Globus pallidus (tissue), 1 donor: ENCODE results near the gene GAB1.

ENCODE experiments used
- DNase-seq: peaks from one replicate; pipeline ENCODE4 v3.0.0-alpha.2; 2015; ENCODE audit warnings: low spot score

The GAB1 gene

DNA sequence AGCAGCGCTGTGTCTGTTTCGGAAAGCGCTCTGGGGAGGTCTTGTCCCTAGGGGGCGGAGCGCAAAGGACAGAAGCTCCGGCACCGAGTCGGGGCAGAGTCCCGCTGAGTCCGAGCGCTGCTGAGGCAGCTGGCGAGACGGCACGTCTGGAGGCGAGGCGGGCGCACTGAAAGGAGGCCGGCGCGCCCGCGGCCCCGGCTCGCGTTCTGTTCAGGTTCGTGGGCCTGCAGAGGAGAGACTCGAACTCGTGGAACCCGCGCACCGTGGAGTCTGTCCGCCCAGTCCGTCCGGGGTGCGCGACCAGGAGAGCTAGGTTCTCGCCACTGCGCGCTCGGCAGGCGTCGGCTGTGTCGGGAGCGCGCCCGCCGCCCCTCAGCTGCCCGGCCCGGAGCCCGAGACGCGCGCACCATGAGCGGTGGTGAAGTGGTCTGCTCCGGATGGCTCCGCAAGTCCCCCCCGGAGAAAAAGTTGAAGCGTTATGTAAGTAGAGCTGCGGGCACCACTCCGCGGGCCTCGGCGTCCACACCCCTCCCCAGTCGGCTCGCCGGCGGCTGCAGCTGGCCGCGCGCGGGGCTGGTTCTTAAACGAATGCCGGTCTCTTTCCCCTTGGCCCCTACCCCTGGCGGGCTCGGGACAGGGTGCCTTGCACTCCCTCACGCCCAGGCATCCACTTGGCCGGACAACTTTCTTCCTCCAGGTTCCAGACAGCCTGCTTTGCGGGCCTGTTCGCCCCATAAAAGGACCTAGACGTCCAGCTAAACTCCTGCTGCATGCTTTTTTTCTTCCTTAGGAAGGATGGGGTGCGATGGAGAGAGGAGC is at the start of gene GAB1:
TSS of gene GAB1 (plus strand) at position 96 of the 819 bp plus-strand sequence. CDS start at position 409, 313 bp downstream.
- DNase-seq, result peak; percentile 91

DNA sequence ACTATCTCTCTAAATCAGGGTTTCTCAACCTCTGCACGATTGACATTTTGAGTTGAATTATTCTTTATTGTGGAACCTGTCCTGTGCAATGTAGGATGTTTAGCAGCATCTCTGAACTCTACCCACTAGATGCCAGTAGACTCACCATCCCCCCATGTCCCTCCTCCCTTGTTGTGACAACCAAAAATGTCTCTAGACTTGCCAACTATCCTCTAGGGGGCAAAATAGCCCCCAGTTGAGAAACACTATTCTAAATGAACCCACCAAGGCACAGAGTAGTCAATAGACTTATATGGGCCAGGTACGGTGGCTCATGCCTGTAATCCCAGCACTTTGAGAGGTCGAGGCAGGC is 49.1 kb upstream of the GAB1 start:
- DNase-seq, result no peak

DNA sequence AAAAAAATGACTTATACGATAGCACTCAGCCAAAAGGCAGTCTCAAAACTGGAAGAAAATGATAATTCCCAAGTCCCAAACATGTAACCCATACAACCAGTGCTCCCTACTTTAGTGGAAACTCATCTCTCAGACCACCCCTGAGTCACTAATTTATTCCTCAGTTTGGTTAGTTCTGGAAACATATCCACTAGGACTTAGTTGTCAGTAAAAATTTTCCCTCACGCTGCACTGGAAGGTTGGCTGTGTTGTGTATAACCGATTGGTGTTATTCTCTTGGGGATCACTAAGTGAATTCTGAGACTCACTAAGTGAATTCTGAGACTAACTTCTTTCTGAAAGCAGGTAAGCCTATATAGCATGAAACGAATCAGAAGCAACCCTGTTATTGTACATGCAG is 48.5 kb upstream of the GAB1 start:
- no peak for DNase-seq

DNA sequence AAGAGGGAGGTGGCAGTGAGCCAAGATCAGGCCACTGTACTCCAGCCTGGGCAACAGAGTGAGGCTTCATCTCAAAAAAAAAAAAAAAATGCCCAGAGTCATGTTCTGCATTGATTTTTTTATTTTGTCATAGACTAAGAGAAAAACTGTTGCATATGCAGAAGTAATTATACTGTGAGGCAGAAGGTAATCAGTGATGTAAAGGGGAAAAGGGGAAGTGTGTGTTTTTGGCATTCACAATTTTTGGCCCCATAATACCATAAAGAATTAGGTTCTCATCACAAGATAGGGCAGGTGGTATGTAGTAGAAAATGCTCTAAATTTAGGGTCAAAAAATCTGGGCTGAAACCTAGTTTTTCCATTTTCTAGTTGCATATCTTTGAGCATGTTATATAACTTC is 47.3 kb upstream of the GAB1 start:
- no peak for DNase-seq

DNA sequence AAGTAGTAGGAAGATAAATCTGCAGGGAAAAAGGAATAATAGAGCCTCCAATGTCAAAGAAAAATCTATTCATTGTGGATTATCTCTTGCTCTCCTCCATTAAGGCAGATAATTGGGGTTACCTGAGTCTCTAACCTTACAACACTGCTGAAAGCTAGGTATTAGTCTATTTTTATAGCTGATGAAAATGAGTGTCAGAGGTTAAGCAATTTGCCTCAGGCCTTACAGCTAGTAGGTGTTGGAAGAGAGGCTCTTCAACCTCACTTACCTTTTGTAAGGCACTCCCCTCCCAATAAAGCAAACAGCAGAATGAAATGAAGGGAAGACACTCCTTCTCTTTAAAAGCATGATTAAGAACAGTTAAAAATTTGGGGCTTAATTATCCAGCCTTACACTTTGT is 45.4 kb upstream of the GAB1 start:
- no peak for DNase-seq

DNA sequence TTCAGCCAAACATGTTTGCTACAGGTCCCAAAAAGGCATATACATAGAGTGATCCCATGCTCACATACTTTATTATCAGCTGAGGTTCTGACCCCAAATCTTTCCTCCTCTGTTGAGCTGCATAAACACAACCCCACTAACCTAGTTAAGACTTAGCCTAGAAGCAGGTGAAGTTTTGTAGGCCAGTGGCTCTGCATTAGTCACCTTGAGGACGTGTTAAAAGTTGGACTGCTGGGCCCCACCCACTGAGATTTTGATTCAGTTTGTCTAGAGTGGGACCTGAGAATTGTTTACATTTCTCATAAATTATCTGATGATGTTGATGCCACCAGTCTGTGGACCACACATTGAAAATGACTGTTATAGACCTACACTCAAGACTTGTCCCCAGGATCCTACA is 43.8 kb upstream of the GAB1 start:
- DNase-seq, result no peak

DNA sequence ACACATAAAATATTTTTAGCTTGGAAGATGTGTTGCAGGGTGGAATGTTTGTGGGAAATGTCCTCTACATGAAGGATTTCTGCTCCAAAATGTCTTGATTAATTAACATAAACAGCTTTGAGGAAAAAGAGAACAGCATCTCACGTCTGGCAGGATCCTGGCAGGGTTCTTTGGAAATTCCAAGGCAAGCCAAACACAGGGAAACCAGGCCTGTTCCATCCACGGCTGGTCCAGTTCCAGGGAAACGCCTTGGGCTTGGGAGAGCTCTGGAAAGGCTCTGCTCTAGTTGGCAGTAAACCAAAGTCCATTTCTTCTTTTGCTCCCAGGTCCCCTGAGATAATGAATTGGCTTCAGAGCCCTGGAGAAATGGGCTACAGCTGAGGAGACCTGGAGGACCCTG is 42.4 kb upstream of the GAB1 start:
- DNase-seq, result no peak

DNA sequence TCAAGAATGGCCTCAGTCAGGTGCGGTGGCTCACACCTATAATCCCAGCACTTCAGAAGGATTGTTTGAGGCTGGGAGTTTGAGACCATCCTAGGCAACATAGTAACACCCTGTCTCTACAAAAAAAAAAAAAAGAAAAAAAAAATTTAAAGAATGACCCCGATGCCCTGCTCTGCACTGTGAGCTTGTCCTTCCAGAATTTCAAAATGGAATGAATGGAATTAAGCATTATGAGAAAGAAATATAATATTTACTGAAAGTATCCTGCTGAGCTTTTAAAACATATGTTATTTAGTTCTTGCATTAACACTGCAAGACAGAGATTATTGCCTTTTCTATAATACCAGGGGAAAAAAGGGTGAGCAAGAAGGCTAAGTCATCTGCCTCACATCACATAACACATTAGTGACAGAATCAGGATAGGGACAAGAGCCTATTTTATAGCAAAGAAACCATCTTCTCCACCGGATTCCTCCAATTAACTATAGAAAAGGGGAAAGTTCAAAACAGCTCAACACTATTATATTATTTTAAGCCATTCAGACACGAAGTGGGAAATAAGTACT is 41.9 kb upstream of the GAB1 start:
- no peak for DNase-seq

DNA sequence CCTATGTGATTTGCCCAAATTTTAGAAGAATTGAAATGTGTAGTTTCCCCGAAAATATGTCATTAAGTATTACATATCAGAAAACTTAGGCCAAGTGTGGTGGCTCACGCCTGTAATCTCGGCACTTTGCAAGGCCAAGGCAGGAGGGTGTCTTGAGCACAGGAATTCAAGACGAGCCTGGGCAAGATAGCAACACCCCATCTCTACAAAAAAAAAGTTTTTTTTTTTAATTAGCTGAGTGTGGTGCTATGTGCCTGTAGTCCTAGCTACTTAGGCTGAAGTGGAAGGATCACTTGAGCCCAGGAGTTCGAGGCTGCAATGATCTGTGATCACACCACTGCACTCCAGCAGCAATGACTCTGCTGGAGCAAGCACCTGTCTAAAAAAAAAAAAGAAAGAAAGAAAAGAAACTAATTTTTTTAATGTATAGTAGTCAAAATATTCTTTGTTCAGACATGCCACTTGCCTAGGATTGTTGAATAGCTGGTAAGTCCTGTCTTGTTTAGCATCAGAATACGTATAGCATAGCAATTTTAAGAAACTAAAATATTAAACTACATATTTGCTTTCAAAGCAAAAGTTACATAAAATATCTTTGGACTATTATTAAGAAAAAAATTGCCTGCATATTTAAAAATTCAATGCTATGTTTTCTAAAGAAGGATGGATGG is 40.1 kb upstream of the GAB1 start:
- DNase-seq, result no peak

DNA sequence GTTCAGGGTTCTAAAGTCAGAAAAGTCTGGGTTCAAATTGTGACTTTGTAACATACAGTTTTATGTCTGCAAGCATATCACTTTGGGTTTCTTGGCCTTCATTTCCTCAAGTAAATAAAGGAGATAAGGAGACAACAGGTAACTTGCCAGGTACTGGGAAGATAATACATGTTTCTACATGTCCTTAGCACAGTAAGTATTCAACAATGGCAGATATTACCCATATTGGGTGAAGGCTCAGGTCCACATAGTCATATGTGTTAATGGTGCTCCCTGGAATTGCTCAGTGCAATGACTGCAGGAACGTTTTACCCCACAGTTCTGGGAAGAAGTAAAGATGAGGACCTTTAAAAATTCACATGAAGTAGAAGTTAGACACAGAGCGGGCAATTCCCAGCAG is 35.8 kb upstream of the GAB1 start:
- DNase-seq, result no peak

DNA sequence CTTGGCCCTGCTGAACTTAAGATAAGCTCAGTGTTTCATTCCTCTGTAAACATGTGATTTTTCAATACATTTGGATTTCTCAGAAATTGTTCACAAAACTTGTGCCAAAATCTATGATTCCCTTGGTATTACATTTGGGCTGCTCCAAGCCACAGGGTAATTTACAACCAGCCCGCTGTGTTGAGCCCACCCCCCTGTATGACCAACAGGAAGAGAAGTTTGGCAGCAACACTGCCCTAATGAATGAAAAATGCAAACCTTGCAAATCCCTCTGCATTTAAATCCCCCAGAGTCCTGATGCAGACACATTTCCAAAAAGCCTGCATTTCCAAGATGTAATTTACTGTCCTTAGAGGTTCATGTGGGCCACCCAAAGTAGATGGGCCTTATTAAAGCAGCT is 34.1 kb upstream of the GAB1 start:
- no peak for DNase-seq

DNA sequence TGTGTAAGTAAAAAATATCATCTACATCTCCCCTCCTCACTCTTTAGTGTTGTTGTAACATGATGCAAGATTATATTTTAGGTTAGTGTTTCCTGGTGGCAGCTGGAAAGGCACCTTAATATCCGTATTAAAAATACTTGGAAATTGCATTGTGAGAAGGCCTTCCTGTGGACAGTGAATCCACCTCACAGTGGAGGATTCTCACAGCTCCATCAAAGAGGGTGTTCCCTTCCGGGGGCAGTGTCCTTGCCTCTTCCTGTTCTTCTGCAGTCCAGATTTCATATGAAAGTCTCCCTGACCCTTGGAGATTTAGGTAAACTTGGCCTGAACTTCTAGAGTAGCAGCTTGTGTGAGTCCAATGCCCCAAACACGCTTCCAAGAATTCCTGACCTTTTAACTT is 29.9 kb upstream of the GAB1 start:
- DNase-seq, result no peak

DNA sequence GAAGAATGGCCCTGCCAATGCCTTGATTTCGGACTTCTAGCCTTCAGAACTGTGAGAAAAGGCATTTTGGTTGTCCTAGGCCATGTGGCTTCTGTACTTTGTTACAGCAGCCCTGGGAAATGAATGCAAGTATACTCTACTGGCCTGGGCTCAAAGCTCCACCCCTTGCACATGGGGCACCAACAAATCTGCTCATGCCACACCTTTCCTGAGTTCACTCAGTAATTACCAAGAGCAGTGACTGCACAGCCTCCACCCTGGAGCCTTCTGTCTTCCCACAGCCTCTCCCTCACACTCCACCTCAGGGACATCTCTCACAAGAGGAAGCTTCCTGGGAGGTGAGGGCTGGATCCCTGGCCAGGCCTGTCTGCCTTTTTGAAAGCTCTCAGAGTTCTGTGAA is 29.1 kb upstream of the GAB1 start:
- DNase-seq, result no peak

DNA sequence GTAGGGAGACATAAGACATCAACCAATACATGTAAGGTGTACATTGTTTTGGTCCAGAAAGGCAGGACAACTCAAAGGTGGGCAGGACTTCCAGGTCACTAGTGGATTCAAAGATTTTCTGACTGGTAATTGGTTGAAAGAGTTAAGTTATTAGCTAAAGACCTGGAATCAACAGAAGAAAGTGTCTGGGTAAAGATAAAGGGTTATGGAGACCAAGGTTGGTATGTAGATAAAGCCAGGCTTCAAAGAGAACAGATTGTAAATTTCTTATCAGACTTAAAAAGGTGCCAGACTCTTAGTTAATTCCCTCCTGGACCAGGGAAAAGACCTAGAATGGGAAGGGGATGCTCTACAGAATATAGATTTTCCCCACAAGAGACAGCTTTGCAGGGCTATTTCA is 28.3 kb upstream of the GAB1 start:
- no peak for DNase-seq

DNA sequence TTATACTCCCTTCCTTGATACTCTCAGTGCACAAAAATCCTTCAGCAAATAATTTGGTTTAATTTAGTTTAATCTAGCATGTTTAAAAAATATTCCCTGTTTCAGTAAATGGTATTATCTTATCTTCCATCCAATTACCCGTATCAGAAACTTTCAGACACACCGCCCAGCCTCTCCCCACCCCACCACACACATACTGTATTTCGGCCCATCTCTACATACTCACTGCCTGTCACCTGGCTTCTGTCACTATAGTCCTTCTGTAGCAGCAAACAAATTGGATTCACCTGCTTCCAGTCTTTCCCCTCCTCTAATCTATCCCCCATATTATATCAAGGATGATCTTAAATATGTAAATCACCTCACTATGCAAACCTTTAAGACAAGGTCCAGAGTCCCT is 24.8 kb upstream of the GAB1 start:
- no peak for DNase-seq

DNA sequence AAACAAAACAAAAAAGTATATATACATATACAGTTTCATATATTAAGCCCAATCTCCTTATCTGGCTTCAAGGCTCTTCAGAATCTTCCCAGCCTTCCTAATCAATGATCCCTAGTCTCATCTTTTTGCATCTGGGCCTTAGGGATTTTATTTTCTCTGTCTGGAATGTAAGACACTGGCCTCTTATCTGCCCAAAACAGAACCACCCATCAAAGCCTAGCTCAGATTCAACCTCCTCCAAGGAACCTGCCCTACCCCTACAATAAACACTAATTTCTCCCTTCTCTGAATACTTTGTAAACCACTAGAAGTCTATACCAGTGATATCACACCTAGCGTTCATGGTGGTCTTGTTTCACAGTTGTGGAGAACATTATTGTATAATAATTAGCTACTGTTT is 23.2 kb upstream of the GAB1 start:
- no peak for DNase-seq

DNA sequence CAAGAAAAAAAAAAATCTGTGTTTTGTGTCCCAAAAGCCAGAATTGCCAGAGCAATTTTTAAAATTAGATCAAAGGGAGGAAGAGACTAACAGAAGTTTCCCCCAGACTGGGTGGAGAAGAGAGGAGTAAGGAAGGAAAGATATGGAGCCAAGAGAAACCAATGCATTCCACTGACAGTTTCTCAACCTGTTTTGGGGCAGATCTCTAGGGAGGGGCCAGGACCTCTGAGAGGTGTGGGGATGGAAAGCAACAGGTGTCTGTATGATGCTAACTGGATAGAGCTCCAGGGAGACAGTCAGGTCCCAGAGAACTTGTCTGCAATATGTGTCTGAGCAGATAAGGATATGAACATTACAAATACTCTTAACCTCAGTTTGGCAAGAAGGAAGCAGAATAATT is 22.7 kb upstream of the GAB1 start:
- no peak for DNase-seq

DNA sequence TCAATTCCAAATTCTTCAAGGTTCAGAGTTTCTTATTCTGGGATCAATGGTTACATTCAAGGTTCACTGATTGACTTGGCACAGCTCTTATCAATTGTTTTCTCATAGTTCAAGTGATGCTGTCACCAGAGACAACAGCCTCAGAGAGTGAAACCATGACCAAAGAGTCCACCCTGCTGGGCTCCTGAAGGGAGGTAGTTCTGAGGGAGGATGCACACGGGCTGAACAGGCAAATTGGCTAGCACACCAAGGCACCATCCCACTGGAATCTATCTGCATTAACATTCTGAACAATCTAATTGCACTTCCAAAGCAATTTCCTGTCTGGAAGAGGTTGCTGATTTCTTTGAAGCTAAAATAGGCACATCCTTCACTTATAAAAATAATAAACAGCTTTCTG is 16.6 kb upstream of the GAB1 start:
- no peak for DNase-seq

DNA sequence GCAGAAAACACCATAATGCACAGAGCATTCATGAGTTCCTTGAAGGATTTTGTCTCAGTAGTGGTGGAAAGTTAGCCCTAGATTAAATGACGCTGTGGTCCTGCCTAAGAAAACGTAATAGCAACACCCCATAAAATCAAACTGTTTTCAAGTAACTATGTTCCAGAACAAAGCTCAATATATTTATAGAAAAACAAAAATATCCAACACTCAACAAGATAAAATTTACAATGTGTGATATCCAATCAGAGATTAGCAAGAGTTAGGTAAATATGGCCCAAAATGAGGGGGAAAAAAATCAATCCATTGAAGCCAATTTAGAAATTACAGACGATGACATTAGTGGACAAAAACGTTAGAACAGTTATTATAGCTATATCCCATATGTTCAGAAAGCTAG is 9.9 kb upstream of the GAB1 start:
- DNase-seq, result no peak

DNA sequence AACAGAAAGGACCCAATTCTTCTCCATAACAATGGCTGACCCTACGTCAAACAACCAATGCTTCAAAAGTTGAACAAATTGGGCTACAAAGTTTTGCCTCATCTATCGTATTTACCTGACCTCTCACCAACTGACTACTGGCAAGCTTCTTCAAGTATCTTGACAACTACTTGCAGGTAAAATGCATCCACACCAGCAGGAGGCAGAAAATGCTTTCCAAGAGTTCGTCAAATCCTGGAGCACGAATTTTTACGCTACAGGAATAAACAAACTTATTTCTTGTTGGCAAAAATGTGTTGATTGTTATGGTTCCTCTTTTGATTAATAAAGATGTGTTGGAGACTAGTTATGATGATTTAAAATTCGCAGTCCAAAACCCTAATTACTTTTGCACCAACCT is 6.7 kb upstream of the GAB1 start:
- no peak for DNase-seq

DNA sequence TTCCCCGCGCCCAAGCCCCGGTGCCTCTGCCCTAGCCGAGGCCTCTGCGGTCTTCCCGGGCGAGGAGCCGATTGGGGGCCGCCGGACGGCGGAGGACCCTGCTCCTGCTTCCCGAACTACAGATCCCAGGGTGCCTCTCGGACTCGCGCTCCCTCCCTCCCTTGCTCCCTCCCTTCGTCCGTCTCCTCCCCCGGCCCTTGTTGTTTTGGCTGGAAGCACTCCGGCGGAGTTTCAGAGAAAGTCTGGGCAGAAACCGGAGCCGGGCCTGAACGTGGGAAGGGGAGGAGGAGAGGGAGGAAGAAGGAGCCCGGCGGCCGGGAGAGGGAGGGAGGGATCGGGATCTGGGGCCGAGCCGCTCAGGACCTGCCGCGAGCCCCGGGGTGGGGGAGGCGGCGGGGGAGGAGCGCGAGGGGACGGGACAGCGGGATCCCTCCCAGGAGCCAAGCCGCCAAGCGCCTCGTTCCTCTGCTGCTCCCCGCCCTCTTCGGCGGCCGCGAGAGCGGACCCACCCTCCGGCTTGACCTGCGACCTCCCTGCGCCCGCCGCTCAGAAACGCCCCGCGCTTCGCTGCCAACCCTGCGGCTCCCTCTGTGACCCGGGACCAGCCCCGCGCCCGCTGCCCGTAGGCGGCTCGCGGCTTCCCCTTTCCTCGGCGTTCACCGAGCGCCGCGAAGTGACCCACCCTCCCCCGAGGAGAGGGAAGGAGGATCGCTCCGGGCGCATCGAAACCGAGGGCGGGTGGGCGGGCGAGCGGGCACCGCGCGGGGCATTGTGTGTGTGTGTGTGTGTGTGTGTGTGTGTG is 496 bp upstream of the GAB1 start:
- peak; percentile 90 for DNase-seq

DNA sequence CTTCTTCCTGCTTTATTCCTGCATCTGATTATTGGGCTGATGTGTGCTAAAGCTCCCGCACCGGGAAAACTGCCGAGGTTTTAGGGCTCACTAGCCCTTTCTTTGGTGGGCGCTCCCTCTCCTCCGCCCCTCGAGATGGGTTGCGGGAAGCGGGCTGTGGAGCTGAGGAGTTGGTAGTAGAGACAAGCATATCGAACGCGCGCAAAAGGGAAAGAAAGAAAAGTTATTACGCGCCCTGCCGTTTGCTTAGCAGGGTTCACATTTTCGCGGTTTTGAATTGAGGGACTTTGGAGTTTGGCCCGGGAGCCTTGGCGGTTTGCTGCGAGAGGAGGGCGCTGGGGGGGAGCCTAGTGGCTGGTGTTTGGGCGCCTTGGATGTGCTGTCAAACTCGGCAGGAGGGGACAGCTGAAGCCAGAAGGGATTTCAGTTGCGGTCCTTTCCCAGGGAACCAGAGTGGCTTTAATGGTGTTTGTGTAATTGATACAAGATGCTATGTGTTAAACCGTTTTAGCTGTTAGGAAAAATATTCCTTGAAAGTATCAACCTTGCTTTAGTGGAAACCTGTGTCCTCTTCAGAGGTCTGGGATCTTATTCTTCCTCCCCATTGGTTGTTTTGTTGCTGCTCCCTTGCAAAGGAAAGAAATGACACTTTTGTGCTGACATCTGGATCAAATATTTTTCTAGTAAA is 1.1 kb downstream of the GAB1 start:
- peak; percentile 85 for DNase-seq
